Stimulated activated CD4-positive, alpha-beta T cell treated with anti-CD3 and anti-CD28 coated beads, TNF-alpha, amount 100 ng/mL, for 24 hours (primary cell): ENCODE data around the gene CCDC180.
"Not testable (repeated sequence)": the region's sequence is repeated elsewhere in the genome, so short reads cannot be mapped to it uniquely, and the experiment has no call there.

Experiments used
- DNase-seq, 3 experiments: peaks; one replicate each; pipeline ENCODE4 v3.0.0-alpha.2; 2020; ENCODE audit warnings: low read depth in 3 of 3

Gene CCDC180

GRCh38 chr9:97311798-97312500 lies 4.5 kb downstream of the CCDC180 start:
- no peak for DNase-seq

GRCh38 chr9:97312556-97312955 lies 5.1 kb downstream of the CCDC180 start:
- no peak for DNase-seq

GRCh38 chr9:97313243-97313642 lies 5.8 kb downstream of the CCDC180 start:
- no peak for DNase-seq

GRCh38 chr9:97313746-97314145 lies 6.3 kb downstream of the CCDC180 start:
- DNase-seq, result no peak

- no peak for DNase-seq
Observed at GRCh38 chr9:97314503-97314902, 7.0 kb downstream of the CCDC180 start.

- no peak for DNase-seq
Observed at GRCh38 chr9:97315550-97315949, 8.1 kb downstream of the CCDC180 start.

GRCh38 chr9:97316904-97317303 lies 9.4 kb downstream of the CCDC180 start:
- no peak for DNase-seq

GRCh38 chr9:97318433-97318832 lies 11.0 kb downstream of the CCDC180 start:
- DNase-seq, result no peak

- no peak for DNase-seq
Observed at GRCh38 chr9:97319395-97319794, 11.9 kb downstream of the CCDC180 start.

GRCh38 chr9:97320080-97320642 lies 12.7 kb downstream of the CCDC180 start:
- DNase-seq, result no peak

- DNase-seq, result no peak
Observed at GRCh38 chr9:97321251-97321650, 13.8 kb downstream of the CCDC180 start.

GRCh38 chr9:97321691-97322090 lies 14.2 kb downstream of the CCDC180 start:
- DNase-seq, result no peak

- DNase-seq, result no peak
Observed at GRCh38 chr9:97322105-97322504, 14.6 kb downstream of the CCDC180 start.

GRCh38 chr9:97324954-97325353 lies 17.5 kb downstream of the CCDC180 start:
- no peak for DNase-seq

- no peak for DNase-seq
Observed at GRCh38 chr9:97327562-97327961, 20.1 kb downstream of the CCDC180 start.

- DNase-seq, result no peak
Observed at GRCh38 chr9:97332993-97333392, 25.5 kb downstream of the CCDC180 start.

GRCh38 chr9:97335622-97336021 lies 28.2 kb downstream of the CCDC180 start:
- not testable (repeated sequence) for DNase-seq

GRCh38 chr9:97348871-97349270 lies 41.4 kb downstream of the CCDC180 start:
- no peak for DNase-seq

- DNase-seq, result no peak
Observed at GRCh38 chr9:97349400-97349799, 41.9 kb downstream of the CCDC180 start.

GRCh38 chr9:97354637-97355036 lies 47.2 kb downstream of the CCDC180 start:
- no peak for DNase-seq

GRCh38 chr9:97357056-97357455 lies 49.6 kb downstream of the CCDC180 start:
- no peak for DNase-seq
